ENCODE data around the gene CDH4. TPM values are rescaled to one million over a fixed set of nuclear protein-coding genes. Genes with fewer than 3 reads are reported as not detected.

The CDH4 gene
- total and polyA plus RNA-seq, 2 of the 8 experiments (the other 6 are each of a cell fraction or from before 2014, with no cell fraction given) = 4.3 to 7.9 TPM

DNA sequence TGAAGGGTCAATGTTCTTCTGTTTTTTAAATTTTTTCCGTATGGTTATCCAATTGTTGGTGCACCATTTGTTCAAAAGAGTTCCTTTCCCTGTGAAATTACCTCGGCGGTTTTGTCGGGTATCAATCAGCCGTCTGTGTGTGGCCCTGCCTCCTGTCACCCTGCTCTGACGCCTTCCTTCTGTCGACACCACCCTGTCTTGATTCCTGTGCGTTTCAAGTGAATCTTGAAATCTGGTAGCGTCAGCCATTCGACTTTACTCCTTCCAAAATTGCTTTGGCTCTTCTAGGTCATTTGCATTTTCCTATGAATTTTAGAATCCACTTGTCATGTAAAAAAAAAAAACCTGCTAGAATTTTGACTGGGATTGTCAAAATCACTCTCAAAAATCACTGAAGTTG lies 181.1 kb downstream of the CDH4 start:
- no peak overlapping the region for H4K5ac ChIP-seq (ENCODE audit: insufficient read length, low read depth, low read length)
- peak overlapping the region; percentile 86; the same call in 1 of the 2 replicates for H3K18ac ChIP-seq (ENCODE audit: extremely low read depth, low read length)
- no peaks in the 10 kb centered on the region for H4K20me1 ChIP-seq (replicated peaks in 1 of 2; ENCODE audit: control insufficient read depth in 1 of 2, insufficient read depth in 2 of 2, low read length in 2 of 2)
- no peak for DNase-seq (ENCODE audit: low read depth in 1 of 2, low spot score in 2 of 2)
- no peak overlapping the region for H3K23ac ChIP-seq (ENCODE audit: insufficient read length)
- no peaks in the 10 kb centered on the region for H3K36me3 ChIP-seq (ENCODE audit: control insufficient read depth in 2 of 4, insufficient read depth in 4 of 4, low read length in 3 of 4)
- H2AFZ ChIP-seq (ENCODE audit: low read length) = no peak overlapping the region
- peak overlapping the region; percentile 37; the same call in 1 of the 2 replicates for H2BK20ac ChIP-seq (ENCODE audit: low read length)
- no peak for FAIRE-seq
- H3K27ac ChIP-seq (ENCODE audit: low read depth, low read length) = no peak overlapping the region
- no peaks in the 10 kb centered on the region for H3K9me3 ChIP-seq (ENCODE audit: insufficient read depth in 2 of 2, low read depth in 1 of 2, low read length in 1 of 2)
- no peak overlapping the region for H3K56ac ChIP-seq (replicated peaks; ENCODE audit: insufficient read length, low read depth, low read length)
- H4K8ac ChIP-seq (ENCODE audit: extremely low read depth, insufficient read depth, low read length) = no peak overlapping the region
- H2BK5ac ChIP-seq (ENCODE audit: low read depth, low read length) = peak overlapping the region; percentile 85; the same call in 1 of the 2 replicates
- no peak overlapping the region; the same call in 1 of the 2 replicates for H2BK12ac ChIP-seq (ENCODE audit: low read depth, low read length)
- H3K4me3 ChIP-seq (ENCODE audit: extremely low read depth in 1 of 4, insufficient read depth in 2 of 4, low read depth in 3 of 4, low read length in 4 of 4) = no peak overlapping the region
- H3K23me2 ChIP-seq (ENCODE audit: low read depth, low read length) = peaks cover 5% of the 10 kb centered on the region; the same call in 1 of the 2 replicates
- no peak overlapping the region; a peak in 1 of 4 replicates for H3K4me2 ChIP-seq (ENCODE audit: insufficient read depth in 1 of 2, low read depth in 2 of 2, low read length in 2 of 2)
- H3K79me2 ChIP-seq (ENCODE audit: control insufficient read depth in 1 of 2, insufficient read depth in 2 of 2, low read length in 2 of 2) = no peaks in the 10 kb centered on the region
- CTCF ChIA-PET (ENCODE audit: partially characterized antibody) = interaction anchor here (0.8 kb wide), 1 partner anchor 9 kb away, joined by 3 read pairs; no protein-coding TSS in a partner anchor
- no peak overlapping the region for H2AK5ac ChIP-seq (ENCODE audit: low read depth, low read length)
- WGBS, 2 experiments (ENCODE audit: extremely low coverage in 1 of 2, insufficient coverage in 1 of 2, insufficient read length in 1 of 2, insufficient replicate concordance in 2 of 2, low coverage in 1 of 2, low lambda C conversion rate in 2 of 2, missing lambda C conversion rate in 1 of 2) = 94% methylated on average over 10 of the region's 10 CpGs; no CpG with 5 or more reads in 1 of the 2 experiments
- peak overlapping the region; percentile 87 for H4K91ac ChIP-seq (replicated peaks; ENCODE audit: insufficient read length, low read length)
- H3K4me1 ChIP-seq (replicated peaks in 1 of 4; ENCODE audit: control insufficient read depth in 3 of 4, insufficient read depth in 4 of 4, low read length in 3 of 4) = peaks cover 19 to 38% (median 29%) of the 10 kb centered on the region in 4 experiments
- no peak for TF ChIP-seq BRCA1 (IDR thresholded peaks at IDR 0.05; ENCODE audit: low read depth, low read length)
- no peak for TF ChIP-seq TEAD4 (IDR thresholded peaks at IDR 0.05; ENCODE audit: low read depth, low read length)
- no peak for TF ChIP-seq HDAC2 (IDR thresholded peaks at IDR 0.05; ENCODE audit: borderline replicate concordance in 1 of 2, low read depth in 2 of 2, low read length in 2 of 2)
- TF ChIP-seq, protein P1, sequence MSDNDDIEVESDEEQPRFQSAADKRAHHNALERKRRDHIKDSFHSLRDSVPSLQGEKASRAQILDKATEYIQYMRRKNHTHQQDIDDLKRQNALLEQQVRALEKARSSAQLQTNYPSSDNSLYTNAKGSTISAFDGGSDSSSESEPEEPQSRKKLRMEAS (IDR thresholded peaks at IDR 0.05) = no peak
- no peak overlapping the region for H2BK120ac ChIP-seq (replicated peaks; ENCODE audit: low read depth, low read length)
- H3K14ac ChIP-seq (ENCODE audit: insufficient read length) = no peak overlapping the region
- no peak overlapping the region for H2BK15ac ChIP-seq (ENCODE audit: low read length)
- POLR2A ChIA-PET (ENCODE audit: partially characterized antibody) = no interaction called here
- peak overlapping the region; percentile 19 for H3K4ac ChIP-seq (replicated peaks; ENCODE audit: insufficient read length, low read depth, low read length)
- peaks cover 0 to 4% (median 0%) of the 10 kb centered on the region in 4 experiments; a peak in 2 of 7 replicates for H3K27me3 ChIP-seq (replicated peaks in 1 of 4; ENCODE audit: control insufficient read depth in 3 of 4, extremely low read depth in 1 of 4, insufficient read depth in 3 of 4, low read length in 3 of 4)
- no peak overlapping the region for H3K9ac ChIP-seq (replicated peaks in 1 of 4; ENCODE audit: extremely low read depth in 1 of 4, low read depth in 3 of 4, low read length in 3 of 4)
- H3K79me1 ChIP-seq (ENCODE audit: low read depth, low read length) = peaks cover 3% of the 10 kb centered on the region; the same call in 1 of the 2 replicates

Data from H1 (cell line).